ENCODE results near the gene H2BK1.

The H2BK1 gene

DNA sequence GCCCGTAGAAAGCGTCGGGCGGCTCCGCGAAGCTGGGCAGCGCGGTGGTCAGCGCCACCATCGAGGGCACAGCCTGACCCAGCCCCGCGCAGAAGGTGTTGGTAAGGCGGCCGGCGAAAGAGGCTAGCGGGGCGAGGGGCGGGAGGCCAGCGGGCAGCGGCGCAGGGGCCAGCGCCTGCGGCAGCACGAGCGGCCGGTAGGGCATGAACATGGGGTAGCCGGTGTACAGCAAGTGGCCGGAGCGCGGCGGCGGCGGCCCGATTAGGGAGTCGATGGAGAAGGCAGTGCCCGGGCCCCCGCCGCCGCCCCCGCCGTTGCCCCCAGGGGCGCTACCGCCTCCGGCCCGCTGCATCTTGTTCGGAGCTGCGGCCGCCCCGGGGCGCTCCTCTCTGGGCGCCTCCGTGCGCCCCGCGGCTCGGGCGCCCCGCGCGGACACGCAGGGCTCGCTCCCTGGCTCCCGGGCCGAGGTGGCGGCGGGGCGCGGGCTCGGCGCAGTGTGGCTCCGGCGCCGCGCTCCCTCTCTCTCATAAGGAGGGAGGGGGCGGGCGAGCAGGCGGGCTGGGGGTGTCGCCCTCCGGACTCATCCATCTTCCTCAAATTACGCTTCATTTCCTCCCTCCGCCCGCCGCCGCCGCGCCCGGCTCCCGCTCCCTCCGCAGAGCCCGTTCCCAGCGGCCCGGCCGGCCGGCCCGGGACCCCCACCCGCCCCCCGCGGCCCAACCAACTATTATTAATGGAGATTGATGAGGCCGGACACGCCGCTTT, 42.9 kb downstream of the H2BK1 start, which contains the start of gene GBX1:
Gene GBX1 (minus strand): TSS at position 498 of the 765 bp plus-strand sequence. CDS start 146 bp downstream, at position 352.
- TF ChIP-seq POLR2A (IDR thresholded peaks at IDR 0.05; ENCODE audit: low read depth, low read length), result no peak
- no peak for DNase-seq (ENCODE audit: insufficient read length, low spot score)
- no peak for FAIRE-seq

GRCh38 chr7:151166629-151167196, 43.6 kb downstream of the H2BK1 start:
- no peak for TF ChIP-seq POLR2A (IDR thresholded peaks at IDR 0.05; ENCODE audit: low read depth, low read length)
- FAIRE-seq (no peak), DNase-seq (ENCODE audit: insufficient read length, low spot score) (no peak)

GRCh38 chr7:151161757-151162156, 48.5 kb downstream of the H2BK1 start:
- FAIRE-seq (no peak), DNase-seq (ENCODE audit: insufficient read length, low spot score) (no peak)
- TF ChIP-seq POLR2A (IDR thresholded peaks at IDR 0.05; ENCODE audit: low read depth, low read length), result no peak

Measured in H54 (cell line).